Stimulated activated CD8-positive, alpha-beta memory T cell treated with anti-CD3 and anti-CD28 coated beads, Interleukin-12 subunit alpha, Interleukin-12 subunit beta, amount 100 ng/mL, for 24 hours (primary cell): ENCODE measurements around the gene NES.

Experiments used
- DNase-seq: peaks from one replicate; pipeline ENCODE4 v3.0.0-alpha.2; 2020; ENCODE audit errors: extremely low read depth

The NES gene

DNA sequence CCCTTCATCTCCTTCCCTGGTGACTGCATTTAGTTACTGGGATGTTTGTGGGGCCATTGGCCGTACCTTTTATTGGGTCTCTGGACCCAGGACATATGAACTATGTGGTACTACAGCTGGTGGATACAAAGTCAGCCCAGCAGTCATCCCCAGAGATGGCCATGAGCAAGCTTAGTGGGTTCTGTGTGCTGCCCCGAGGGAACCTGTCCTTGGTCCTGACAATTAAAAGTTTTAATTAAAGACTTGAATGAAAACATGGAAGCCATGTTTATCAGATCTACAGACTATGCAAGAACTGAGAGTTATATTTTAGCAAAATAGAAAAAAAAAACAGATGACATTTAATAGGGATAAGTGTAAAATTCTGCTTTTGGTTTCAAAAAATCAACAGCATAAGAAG, 2.8 kb upstream of the NES start:
- DNase-seq = no peak

GRCh38 chr1:156677616-156678596, 699 bp upstream of the NES start:
- no peak for DNase-seq

DNA sequence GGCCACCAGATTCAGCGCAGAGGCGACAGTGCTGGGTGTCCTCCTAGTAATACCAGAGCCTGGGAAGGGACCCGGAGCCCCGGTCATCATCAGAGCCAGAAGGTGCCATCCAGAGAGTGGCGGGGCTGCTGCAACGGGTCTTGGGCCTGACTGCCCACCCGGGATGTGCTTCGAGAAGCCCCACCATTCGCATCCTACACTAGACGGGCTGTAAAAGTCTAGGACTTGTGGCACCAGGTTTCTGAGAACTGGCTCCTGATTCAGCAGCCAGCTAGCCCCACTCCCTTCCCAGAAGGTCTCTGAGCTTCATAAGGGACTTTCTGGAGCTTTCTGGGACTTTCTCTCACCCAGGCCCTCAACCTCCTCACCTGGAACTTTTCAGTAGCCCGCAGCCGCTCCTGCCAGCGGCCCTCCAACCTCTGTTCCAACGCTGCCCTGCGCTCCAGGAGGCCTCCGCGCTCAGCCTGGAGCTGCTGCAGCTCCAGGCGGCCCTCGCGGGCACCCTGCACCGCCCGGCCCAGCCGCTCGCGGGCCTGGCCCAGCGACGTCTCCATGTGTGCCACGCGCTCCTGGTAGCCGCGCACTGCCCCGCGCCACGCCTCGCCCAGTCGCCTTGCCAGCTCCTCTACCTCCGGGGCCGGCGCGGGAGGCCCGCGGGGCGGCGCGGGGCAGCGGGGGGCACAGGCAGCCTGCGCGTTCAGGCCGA, 940 bp downstream of the NES start:
- DNase-seq = no peak

DNA sequence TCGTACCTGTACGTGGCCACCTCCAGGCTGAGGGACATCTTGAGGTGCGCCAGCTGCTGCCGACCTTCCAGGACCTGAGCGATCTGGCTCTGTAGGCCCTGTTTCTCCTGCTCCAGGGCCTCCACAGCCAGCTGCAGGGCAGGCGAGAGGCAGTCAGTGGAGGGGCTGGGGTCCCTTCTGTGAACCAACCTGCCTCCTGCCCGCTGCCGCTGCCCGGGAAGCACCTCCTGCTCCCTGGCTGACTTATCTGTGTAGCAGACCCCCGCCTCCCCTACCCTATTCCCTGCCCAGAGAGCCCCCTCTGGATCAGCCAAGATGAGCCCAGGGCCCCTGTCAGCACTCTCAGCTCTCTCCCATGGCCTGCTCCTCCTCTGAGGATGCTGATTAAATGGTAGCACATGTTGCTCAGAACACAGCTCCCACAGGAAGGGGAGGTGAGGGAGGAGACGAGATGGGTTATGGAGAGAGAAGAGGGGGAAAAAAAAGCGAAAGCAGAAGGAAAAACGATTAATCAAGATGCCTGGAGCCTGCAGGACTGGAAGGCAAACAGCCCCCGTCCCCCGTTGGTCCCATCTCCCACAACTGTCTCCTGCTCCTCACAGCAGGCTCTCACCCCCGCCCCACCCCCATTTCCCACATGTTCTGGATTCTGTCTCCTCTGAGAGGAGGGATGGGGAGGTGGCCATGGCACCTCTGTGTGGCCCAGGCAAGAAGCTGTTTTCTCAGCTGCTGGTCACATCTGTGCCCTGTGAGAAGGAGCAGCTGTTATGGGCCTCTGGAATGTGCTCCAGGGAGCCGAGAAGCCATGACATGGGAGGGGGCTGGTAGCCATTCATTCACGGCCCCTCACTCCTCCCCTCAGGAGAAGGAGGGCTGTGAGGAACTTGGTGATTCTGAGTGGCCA, 1.7 kb downstream of the NES start:
- no peak for DNase-seq

DNA sequence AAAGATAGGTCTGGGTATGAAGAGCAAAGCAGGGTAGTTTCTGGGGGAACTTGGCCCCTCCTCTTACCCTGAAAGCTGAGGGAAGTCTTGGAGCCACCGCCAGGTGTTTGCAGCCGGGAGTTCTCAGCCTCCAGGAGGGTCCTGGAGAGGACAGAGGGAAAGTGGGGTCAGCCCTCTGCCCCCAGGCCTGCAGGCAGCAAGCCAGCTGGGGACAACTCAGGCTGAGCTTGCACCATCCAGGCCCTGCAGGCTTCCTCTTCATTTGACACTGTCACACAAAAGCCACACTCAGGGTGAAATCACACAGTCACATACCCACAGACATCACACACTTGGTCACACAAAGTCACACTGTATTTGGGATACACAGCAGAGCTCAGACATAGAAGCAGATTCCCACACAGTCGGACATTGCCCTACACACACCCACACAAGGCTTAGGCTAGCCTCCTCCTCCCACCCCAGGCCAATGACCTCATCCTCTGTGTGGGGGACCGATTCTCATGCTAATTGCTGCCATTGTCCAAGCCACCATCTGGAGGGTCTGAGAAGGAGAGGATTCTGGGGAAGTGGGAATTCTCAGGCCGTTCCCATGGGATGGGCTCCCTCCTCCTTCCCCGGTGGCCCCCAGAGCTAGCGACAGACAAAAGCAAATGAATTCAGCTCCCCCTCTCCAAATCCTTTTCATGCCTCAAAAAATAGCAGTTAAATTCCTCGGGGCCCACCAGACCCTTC, 3.7 kb downstream of the NES start:
- no peak for DNase-seq

DNA sequence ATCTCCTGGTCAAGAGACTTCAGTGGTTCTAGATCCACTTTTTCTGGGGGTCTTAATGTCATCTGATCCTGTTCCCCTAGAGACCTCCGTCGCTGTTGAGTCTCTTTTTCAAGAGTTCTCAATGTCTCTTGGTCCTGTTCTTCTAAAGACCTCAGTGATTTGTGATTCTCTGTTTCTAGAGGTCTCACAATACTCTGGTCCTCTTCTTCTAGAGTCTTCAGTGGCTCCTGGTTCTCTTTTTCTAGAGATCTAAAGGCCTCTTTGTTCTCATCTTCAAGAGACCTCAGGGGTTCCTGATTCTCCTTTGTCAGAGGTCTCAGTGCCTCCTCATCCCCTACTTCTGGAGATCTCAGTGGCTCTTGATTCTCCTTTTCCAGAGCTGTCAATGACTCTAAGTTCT, 5.4 kb downstream of the NES start:
- no peak for DNase-seq

DNA sequence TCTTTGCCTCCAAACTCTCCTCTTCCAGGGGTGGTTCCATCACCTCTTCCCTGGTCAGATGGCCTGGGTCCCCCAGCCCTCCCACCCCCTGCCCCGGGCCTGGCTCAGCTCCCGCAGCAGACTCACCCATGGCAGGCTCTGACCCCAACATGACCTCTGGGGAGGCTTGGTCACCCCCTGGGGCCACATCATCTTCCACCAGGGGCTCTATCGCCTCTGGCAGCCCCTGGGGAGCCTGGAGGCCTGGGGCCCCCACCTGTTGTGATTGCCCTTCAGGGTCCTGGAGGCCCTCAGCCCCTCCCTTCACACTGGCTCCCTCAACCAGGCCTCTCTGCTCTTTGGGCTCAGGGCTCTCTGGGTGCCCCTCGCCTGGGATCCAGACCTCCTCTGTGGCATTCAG, 6.4 kb downstream of the NES start:
- DNase-seq = no peak

DNA sequence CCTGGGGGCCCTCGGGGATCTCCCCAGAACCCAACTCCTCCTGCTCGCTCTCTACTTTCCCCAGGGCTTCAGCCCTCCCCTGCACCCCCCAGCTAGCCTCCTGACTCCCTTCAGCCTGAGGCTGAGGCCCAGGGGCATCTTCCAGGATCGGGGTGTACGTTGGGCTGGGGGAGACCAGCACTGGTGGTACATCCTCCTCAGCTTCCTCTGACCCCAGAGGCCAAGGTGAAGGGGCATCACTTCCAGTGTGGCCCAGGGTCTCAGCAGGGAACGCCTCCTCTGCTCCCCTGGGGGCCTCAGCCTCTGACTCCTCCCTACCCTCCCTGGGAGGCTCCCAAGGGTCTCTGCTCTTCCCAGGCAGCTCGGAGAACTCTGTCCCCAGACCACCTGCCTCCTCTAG, 6.8 kb downstream of the NES start:
- DNase-seq = no peak

DNA sequence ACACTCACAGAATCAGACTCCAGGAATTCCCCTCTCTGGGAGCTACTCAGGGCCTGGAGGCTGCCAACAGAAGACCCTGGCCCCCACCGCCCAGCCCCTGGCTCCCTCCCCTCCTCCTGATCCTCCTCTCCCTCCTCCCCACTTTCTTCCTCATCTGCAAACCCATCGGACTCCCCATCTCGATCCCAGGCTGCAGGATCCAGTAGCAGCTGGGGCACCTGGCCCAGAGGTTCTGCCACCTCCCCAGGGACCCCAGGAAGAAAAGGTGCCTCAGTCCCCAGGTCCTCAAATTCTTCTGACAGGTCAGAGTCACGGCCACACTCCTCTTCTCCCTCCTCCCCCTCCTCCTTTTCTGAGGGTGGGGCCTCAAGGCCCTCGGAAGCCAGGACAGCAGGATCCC, 7.4 kb downstream of the NES start:
- DNase-seq = no peak

- no peak for DNase-seq
Observed at GRCh38 chr1:156668801-156669637, 8.2 kb downstream of the NES start.

DNA sequence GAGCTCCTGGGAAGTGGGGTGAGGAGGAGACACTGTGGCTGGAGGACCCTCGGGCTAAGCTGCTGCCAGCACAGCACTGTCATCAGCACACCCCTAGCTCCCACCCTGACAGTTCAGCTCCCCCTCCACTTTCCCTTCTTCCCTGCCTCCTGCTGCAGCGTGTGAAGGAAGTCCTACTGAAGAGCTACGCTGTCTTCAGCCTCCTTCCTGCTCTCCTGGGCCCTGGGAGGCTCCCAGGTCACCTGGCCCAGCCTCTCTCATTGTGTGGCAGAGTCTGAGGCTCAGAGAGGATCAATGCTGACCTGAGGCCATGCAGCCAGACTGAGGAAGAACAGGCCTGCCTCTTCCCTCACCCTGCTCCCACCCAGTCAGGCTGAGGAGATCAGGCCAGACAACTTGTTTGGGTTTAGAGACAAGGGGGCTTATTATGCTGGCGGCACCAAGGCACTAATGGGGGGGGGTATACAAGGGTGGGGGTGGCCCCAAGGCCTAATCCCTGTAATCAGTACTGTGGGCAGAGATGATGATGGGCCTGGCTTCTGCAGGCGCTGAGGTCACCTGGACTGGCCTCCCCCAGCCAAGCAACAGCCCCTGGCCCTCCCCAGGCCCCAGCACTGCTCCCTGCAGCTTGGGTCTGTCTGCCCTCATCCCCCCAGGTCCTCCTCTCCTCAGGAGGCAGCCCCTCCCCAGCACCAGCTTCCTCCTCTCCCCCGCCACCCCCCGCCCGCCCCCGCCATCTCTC, 9.1 kb downstream of the NES start:
- no peak for DNase-seq

- no peak for DNase-seq
Observed at GRCh38 chr1:156667610-156667967, 9.6 kb downstream of the NES start.

GRCh38 chr1:156666862-156667609, 10.2 kb downstream of the NES start:
- no peak for DNase-seq

DNA sequence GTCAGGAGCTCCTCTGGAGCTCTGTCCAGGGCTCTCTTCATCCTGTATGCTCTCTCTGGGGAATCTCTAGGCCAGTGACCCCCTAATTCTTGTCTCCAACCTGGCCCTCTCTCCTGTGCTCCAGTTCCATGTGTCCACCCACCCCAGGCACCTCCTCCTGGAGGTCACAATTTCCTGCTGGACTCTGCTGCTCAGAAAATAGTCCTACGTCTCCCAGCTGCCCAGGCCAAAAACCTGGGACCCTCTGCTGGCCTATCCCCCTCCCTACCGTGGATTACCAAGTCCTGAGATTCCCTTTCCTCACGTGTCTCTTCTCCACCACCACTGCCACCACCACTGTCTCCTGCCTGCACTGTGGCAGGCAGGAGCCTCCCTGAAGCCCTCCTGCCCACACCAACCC, 11.7 kb downstream of the NES start:
- no peak for DNase-seq

GRCh38 chr1:156664767-156665411, 12.3 kb downstream of the NES start:
- DNase-seq = no peak

DNA sequence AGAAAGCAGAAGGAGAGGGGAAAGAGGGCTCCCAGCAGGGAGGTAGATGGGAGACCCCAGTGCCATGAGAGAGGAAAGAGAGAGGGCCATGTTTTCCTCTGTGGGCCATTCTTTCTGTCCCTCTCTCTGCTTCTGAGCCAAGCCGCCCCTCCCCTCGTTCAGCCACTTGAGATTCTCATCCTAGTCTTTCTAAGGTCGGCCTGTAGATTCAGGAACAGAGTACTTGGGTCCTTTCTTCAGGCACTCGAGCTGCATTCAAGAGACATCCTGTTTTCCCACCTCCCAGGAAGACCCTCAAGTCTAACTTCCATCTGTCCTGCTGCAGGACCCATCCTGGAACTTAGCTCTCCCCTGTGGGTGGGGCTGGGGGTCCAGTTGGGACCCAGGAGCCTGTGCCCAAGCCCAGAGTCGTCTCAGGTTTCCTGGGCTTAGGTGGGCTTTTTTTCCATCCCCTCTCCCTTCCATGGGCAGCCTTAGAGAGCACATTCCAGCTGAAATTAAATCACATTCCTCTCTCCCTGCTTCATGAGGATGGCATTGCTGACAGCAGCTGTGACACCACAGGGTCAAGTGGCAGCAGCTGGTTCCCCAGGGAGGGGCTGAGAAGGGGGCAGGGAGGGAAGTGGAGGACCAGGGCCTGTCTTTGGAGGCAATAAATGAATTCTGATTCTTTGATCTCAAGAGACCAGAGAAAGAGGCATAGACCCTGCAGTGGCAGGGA, 13.0 kb downstream of the NES start:
- DNase-seq = no peak

GRCh38 chr1:156663178-156663577, 14.0 kb downstream of the NES start:
- DNase-seq = no peak

DNA sequence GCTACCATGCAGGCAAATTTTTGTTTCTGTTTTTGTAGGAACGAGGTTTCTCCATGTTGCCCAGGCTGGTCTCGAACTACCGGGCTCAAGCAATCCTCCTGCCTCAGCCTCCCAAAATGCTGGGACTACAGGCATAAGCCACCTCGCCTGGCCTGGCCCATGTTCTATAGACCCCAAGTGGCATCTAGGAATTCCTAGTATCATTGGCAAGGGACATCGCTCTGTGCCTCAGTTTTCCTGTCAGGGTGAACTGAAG, 14.5 kb downstream of the NES start:
- no peak for DNase-seq
